Peyer's patch (tissue), 4 donors: ENCODE measurements around the gene TLL1.

ENCODE experiments used
- CTCF ChIP-seq, 6 experiments: fragments of 450-650 bp in 4 of 6; fragments of 200-600 bp in 2 of 6; sonication (generic) in 1 of 6; IDR thresholded peaks; one replicate each; pipeline ENCODE4 v1.5.1; 2017 to 2019; ENCODE audit warnings: antibody characterized with exemption in 6 of 6, mild to moderate bottlenecking in 3 of 6, moderate library complexity in 1 of 6
- POLR2A ChIP-seq, 2 donors: fragments of 450-650 bp; IDR thresholded peaks; one replicate each; pipeline ENCODE4 v1.5.1; 2017; ENCODE audit warnings: antibody characterized with exemption in 2 of 2, mild to moderate bottlenecking in 2 of 2, moderate library complexity in 2 of 2

GRCh38 chr4:166144607-166145006, 271.6 kb downstream of the TLL1 start:
- TF ChIP-seq CTCF (IDR thresholded peaks at IDR 0.05) (no peak), POLR2A (IDR thresholded peaks at IDR 0.05) (no peak)
